Gastroesophageal sphincter (tissue), 3 donors: Measurements from ENCODE around the gene IQSEC1.

Source experiments
- EP300 ChIP-seq: sonication (generic); formaldehyde crosslinking; IDR thresholded peaks from one replicate; pipeline ENCODE4 v1.6.1; 2017; ENCODE audit warnings: antibody characterized with exemption, mild to moderate bottlenecking
- POLR2A ChIP-seq, 2 donors: fragments of 450-650 bp; IDR thresholded peaks; one replicate each; pipeline ENCODE4 v1.6.1; 2017; ENCODE audit warnings: antibody characterized with exemption in 2 of 2, mild to moderate bottlenecking in 2 of 2, moderate library complexity in 1 of 2
- POLR2AphosphoS5 ChIP-seq: sonication (generic); formaldehyde crosslinking; IDR thresholded peaks from one replicate; pipeline ENCODE4 v1.6.1; 2017; ENCODE audit warnings: antibody characterized with exemption
- TF ChIP-seq, protein P1 (sequence below), 4 experiments: fragments of 200-600 bp in 2 of 4; fragments of 450-650 bp in 2 of 4; sonication (generic) in 1 of 4; IDR thresholded peaks; one replicate each; pipeline ENCODE4 v1.5.1; 2017 to 2019; ENCODE audit warnings: antibody characterized with exemption in 4 of 4, mild to moderate bottlenecking in 2 of 4, moderate library complexity in 2 of 4

DNA sequence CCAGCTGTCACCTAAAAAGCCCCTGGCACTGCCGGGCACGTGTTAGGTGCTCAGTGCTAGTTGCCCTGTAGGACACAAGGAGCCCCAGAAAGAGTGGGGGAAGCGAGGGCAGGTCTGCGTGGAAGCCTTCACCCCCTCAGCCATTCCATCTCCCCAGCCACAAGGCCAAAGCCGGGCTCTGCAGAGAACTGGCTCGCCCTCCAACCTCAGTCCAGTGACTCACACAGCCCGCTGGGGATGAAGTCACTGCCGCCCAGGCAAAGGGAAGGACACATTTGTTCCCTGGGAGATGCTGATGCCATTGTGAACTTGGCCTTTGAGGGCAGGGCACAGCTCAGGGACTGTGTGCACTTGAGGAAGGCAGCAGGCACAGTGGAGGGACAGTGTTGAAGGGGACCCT lies 48.1 kb downstream of the IQSEC1 start:
- TF ChIP-seq POLR2A (IDR thresholded peaks at IDR 0.05): no peak
- TF ChIP-seq, protein P1, sequence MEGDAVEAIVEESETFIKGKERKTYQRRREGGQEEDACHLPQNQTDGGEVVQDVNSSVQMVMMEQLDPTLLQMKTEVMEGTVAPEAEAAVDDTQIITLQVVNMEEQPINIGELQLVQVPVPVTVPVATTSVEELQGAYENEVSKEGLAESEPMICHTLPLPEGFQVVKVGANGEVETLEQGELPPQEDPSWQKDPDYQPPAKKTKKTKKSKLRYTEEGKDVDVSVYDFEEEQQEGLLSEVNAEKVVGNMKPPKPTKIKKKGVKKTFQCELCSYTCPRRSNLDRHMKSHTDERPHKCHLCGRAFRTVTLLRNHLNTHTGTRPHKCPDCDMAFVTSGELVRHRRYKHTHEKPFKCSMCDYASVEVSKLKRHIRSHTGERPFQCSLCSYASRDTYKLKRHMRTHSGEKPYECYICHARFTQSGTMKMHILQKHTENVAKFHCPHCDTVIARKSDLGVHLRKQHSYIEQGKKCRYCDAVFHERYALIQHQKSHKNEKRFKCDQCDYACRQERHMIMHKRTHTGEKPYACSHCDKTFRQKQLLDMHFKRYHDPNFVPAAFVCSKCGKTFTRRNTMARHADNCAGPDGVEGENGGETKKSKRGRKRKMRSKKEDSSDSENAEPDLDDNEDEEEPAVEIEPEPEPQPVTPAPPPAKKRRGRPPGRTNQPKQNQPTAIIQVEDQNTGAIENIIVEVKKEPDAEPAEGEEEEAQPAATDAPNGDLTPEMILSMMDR (IDR thresholded peaks at IDR 0.05): no peak
- no peak for TF ChIP-seq EP300
- no peak for TF ChIP-seq POLR2AphosphoS5
